ENCODE measurements around the gene ABTB2. TPM values are rescaled to one million over a fixed set of nuclear protein-coding genes. Genes with fewer than 3 reads are reported as not detected.

Gene ABTB2
- total RNA-seq, 1 experiment from 2014 or later: 27.3 TPM

DNA sequence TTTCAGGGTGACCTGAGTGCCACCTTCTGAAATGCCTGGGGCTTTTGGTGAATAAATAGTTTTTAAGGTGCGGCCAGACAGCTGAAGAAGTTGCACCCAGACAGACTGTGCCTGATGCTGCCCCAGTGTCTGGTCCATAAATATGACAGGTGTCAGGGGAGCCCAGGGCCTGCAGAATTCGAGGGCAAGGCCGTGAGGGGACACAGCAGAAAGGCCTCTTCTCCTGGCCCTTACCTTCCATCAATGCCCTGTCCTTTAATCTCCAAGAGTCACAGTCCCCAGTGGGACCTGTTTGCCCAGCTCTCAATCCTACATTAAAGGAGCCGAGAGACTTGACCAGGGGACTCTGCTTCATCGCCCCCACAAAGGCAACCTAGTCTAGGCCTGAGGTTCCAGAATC is 206.6 kb downstream of the ABTB2 start:
- no peak for DNase-seq (ENCODE audit: low spot score)

DNA sequence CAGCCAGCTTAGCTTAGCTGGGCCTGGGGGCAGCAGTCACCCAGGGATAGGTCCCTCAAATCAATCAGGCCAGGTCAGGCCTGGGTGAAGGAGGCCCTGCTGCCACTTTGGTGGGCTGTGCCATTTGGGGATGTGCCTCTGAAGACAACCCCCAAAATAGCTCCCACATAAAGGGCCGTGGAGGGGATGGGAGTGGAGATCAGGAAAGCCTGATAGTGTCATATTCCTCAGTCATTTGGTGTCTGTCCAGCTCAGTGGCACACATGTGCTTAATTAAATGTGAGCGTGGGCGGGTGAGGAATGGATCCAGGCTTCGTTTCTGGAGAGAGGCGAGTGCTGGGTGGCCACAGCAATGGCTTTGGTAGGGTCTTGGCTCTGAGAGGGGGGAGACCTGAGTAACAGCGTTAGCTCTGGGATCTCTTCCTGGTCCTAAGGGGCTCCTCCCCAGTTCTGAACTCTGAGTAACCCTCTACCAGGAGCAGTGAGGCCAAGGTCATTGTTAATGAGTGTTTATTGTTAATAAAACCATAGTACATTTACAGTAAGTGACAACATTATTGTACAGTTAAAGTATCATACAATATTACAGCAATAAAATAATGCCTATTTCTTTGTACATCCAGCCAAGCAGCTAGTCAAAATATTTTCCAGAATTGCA is 207.2 kb downstream of the ABTB2 start:
- DNase-seq (ENCODE audit: low spot score): no peak

DNA sequence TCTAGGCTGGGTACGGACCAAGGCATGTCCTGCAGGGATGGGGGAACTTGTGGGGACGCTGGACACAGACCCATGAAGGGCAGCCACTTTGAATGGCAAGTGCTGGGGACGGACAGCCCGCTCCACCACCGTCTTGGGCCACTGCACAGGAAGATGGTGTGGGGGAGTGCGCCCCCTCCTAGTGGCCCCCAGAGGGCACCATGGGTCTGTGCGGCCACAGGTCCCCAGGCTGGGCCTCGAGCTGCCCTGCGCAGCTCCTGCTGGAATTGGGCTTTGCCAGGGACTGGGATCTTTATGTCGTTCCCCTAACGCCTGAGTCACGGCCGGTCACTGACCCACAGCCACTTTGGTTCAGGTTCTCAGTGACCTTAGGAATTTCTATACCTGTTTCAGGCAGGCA is 208.0 kb downstream of the ABTB2 start:
- DNase-seq (ENCODE audit: low spot score): peak; percentile 33

DNA sequence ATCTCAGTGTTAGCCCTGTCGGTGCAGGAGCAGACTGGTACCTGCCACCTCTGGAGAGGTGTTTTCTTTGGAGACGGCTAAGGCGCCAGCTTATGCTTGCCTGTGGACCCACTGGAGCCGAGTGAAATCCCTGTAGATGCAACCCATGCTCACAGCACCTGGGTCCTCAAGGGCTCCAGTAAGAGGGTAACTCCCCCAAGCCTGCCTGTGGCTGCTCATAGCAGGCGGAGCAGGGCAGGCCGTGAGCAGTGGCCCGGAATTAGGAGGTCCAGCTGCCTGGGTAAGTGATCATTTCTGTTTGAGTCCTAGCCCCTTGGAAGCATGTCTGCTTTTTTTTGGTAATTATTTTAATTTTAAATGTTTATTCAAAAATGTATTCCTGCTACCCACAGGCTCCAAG is 208.5 kb downstream of the ABTB2 start:
- DNase-seq (ENCODE audit: low spot score): no peak

DNA sequence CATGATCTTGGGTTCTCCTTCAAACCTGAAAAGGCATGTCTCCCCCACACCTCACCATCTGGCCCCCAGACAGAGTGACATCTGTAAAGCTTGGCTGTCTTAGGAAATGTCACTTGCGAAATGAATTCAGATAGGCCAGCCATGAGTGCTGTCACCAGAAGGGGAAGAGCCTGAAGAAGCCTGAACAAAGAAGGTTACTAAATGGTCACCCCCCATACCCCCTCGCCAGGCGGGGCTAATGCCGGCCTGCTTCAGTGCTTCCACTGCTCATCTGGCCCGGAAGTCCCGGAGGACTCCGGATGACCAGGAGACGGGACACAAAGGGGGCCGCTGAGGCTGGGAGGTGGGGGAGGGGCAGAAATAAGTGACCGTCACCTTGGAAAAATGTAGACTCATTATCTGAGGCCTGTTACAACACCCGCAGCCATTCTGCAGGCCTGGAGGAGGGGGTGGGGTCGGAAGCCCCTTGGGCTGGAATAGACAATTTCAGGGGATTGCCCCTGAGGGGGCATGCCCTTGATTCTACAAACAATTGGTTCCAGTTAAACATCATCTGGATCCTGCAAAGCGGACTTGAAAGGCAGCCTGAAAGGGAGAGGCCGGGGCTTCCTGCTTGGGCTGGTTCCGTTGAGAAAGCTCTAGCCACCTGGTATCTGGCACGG is 209.2 kb downstream of the ABTB2 start:
- DNase-seq (ENCODE audit: low spot score): no peak

DNA sequence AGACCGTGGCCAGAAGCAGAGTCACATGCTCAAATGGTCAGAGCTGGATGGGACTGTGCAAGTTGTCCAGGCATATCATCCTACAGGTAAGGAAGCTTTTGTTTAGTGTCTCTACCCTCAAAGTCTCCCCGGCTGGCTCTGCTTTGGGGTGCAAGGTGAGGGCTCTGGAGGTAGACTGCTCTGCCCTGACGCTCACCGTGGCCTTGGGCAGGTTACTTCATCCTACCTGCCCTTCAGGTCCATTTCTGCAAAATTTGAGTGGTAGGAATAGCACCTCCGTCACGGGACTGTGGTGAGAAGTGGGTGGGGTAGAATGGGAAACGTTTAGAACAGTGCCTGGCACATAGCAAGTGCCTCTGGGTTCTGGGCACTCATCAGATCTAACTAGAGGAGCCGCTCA is 210.2 kb downstream of the ABTB2 start:
- no peak for DNase-seq (ENCODE audit: low spot score)

DNA sequence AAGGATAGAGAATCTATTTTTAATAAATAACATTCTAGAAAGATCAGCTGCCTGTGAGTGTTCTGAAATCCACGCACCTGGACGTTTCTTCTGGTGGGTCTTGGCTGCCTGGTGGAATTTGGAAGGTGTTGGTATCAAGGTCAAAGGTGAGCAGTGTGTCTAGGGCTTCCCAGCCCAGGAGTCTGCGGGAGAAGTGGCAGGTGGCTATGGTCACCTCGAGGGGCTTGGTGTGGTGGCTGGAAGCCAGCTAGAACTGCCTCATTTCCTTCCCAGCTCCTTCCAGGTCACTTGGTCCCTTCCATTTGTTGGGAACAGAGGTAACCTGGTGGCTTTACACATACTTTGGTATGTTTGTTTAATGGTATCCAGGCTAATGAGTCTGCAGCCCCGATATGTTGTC is 210.9 kb downstream of the ABTB2 start:
- DNase-seq (ENCODE audit: low spot score): no peak

DNA sequence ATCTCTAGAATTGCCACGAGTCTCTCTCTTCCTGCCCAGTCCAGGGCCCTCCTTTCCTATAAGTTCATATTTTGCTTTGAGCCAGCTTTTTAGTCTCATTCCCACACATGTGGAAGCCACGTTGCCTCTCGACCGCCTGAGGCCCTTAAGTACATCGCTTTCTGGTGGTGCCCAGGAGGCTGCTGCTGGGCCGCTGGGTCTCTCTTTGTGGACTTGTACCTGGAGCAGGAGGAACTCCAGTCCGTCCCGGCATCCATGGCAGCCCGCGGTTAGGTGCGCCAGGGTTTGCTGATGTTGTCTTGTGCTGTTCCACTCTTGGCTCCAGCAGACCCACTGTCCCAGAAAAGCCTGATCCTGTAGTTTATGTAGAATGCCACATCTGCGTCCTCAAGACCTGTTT is 211.4 kb downstream of the ABTB2 start:
- DNase-seq (ENCODE audit: low spot score): no peak

DNA sequence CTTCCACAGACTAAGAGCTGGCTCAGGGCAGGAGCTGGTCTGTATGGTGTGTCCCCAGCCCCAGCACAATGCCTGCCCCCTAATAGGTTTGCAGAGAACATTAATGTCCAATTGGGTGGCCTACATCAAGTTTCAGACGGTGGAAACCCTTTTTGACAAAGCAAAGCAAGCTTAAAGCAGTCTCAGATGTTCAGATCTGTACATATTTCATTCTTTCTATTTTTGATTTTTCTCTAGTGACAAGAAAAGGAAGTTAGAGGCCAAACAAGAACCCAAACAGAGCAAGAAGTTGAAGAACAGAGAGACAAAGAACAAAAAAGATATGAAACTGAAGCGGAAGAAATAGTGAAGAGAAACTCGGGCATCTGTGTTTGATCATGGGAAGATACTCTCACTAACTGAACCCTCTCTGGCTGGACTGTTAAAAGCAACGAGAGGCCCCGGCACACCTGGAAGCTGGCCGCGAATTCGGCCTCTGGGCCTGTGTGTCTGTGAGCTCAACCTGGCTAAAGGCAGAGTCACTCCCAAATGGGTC is 211.9 kb downstream of the ABTB2 start:
- no peak for DNase-seq (ENCODE audit: low spot score)

DNA sequence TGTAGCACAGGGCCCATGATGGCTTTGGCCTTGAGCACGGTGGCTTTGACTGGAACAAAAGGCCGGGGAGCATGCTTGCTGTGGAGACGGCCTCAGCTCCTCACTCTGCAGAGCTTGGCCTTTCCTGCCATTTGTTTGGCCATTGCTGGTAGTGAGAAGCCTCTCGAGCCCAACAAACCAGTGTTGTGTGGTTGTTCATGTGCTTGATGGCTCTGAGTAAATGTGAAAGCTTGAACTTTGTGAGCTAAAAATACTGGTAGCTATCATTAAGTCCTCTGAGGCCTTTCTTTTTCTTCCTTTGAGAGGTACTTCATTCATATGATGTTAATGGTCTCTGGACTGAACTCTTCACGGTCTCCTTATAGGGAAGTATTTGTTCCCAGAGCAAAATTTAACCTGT is 212.7 kb downstream of the ABTB2 start:
- no peak for DNase-seq (ENCODE audit: low spot score)

DNA sequence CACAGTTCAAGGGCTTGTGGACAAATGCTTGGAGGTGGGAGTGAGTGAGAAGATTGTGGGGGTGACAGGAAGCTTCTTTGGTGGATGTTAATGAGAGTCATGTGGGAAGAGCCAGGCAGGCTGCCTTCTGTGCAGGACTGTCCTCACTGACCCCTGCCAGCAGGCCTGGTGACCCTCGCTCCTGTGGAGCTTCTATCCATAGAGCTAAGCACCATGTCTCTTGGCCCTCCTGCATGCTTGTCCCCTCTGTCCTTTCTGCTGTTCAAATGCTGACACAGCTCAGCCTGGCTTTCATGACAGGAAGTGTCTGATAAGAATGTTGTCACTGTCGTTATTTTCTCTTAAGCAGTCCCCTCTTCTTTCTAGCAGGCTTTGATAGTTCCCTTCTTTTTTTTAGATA is 214.8 kb downstream of the ABTB2 start:
- no peak for DNase-seq (ENCODE audit: low spot score)

DNA sequence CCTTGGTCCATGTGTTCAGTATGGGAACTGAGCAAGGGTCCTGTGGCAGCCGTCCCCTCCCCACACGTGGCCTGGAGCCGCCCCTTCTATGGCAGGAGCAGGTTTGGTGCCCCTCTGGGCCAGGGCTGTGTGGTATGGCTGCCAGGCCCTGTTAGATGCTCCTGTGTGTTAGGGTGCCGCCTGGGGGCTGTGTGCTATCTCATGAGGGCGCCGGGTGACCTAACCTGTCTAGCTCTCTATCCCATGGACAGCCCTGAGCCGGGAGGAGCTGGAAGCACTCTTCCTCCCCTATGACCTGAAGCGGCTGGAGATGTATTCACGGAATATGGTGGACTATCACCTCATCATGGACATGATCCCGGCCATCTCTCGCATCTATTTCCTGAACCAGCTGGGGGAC is 217.7 kb downstream of the ABTB2 start:
- no peak for DNase-seq (ENCODE audit: low spot score)

DNA sequence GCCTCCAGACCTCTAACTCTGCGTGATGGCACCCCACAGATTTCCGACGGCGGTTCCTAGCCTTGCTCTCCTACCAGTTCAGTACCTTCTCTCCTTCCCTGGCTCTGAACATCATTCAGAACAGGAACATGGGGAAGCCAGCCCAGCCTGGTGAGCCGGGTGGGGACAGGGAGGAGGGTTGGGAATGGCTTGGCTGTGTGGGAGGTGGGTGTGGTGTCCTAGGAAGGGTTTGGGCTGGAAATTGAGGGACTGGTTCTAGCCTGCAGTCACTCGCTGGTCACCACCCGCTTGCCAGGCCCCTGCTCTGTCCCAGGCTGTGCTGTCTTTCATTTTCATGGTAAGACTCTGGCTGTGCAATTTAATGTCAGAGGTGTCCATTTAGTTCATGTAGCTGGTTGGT is 218.5 kb downstream of the ABTB2 start:
- no peak for DNase-seq (ENCODE audit: low spot score)

DNA sequence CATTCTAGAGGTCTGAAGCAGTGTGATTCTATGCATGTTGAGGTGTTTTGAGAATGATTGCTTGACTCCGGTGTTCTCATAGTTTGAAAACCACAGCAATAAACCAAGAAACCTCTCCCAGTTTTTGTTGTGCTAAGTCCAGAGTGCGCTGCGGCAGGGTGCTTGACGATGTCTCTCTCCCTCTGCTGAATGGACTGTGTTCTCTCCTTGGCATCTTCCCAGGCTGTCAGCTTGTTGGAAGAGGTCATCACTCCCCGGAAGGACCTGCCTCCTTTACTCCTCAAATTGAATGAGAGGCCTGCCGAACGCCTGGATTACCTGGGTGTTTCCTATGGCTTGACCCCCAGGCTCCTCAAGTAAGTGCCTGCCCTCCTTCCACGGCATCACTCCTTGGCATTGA is 221.4 kb downstream of the ABTB2 start:
- no peak for DNase-seq (ENCODE audit: low spot score)

DNA sequence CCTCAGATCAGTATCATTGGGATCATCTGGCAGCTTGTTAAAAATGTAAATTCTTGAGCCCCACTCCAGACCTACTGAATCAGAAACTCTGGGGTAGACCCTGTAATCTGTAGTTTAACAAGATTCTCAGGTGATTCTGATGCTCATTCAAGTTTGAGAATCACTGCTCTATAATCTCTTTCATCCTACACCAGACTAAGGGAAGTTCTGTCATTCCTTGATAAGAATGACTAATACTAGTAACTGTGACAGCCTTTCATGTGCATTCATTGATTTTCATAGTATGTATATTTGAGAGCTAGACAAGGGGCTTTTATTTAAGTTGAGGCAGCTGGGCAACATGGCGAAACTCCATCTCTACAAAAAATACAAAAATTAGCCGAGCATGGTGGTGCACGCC is 222.4 kb downstream of the ABTB2 start:
- DNase-seq (ENCODE audit: low spot score): no peak

DNA sequence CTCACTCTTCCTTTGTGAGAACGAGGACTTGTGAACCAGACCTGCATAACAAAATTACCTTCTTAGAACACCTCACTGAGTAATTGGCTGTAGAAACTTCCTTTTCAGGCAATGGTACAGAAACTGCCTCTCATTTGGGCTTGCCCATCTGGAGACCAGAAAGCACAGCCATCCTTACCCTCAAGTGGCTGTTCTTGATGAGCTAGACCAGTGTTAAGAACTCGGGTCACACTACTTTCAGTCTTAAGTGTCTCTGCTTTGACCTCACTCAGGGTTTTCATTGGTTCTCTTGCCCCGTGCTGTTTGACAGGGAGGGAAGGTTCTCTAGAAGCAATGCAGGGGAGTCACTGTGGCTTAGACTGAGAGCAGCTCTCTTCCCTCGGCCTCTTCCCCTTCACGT is 223.0 kb downstream of the ABTB2 start:
- no peak for DNase-seq (ENCODE audit: low spot score)

DNA sequence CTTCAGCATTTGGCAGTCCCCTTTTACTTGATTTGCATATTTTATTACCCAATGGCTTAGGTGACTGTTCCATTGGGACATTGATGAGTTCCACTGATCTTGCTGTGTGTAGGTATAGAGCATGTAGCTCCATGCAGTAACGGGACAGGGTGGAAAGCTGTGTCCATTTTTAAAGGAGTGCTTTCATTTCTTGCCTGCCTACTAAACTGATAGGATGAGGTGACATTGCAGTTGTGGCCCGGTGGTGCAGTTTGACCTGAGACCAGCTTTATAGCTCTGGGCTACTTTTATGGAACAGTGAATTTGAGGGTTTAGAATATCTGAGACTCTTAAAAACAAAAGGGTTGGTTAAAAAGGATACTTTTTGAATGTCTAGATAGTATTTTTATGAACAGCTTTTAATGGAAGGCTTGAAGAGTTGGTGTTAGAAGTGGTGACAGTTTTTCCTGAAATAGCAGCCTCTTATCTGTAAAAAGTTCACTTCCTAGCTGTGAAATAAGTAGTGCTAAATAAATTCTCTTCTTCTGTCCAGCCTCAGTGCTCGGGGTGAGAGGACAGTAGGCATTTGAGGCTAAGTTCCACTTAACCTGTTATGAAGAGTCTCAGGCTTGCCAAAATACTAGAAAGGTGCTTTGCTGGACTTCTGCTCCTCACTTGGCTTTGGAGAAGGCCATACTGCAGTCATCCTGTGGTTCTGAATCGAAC is 225.4 kb downstream of the ABTB2 start:
- no peak for DNase-seq (ENCODE audit: low spot score)

DNA sequence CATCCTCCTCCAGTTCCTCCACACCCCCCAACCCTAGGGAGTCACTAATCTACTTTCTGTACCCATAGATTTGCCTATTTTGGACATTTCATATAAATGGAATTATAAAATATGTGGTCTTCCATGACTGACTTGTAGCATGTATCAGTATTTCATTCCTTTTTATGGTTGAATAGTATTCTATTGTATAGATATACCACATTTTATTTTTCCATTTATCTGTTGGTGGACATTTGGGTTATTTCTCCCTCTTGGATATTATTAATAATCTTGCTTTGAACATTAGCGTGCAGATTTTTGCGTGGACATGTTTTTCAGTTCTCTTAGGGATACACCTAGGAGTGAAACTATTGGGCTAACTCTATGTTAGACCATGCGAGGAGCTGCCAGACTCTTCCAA is 229.0 kb downstream of the ABTB2 start:
- no peak for DNase-seq (ENCODE audit: low spot score)

DNA sequence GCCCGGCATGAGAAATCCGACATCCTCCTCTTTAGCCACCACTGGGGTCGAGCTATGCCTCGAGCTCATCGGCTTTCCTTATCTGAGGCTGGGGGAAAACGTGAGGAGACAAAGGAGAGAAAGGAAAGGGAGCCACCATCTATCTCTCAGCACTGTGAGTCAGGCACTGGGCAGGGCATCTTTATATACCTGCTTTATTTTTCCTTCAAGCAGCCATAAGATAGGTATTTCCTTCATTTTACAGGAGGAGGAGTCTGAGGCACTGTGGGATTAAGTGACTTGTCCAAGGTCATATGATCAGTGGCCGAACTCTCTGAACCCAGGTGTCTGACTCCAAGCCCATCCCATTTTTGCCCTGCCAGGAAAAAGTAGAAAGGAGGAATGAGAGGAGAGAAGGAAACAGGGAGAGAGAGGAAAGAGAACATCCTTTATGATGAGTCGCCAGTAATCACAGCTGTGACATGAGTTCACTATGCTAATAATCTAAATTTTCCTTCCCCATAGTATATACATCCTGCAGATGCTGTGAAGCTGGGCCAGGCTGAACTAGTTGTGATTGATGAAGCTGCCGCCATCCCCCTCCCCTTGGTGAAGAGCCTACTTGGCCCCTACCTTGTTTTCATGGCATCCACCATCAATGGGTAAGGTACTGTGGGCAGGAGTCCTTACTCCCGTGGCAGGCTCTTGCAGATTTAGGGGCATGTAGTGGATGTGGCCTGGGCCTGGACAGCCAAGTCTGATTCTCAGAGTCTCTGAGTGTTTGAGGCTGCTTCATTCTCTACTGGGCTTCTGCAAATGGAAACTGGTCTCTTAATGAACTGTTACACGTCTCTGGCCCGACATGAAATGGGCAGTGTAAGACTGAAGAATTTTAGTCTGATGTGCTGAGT is 230.6 kb downstream of the ABTB2 start:
- no peak for DNase-seq (ENCODE audit: low spot score)

DNA sequence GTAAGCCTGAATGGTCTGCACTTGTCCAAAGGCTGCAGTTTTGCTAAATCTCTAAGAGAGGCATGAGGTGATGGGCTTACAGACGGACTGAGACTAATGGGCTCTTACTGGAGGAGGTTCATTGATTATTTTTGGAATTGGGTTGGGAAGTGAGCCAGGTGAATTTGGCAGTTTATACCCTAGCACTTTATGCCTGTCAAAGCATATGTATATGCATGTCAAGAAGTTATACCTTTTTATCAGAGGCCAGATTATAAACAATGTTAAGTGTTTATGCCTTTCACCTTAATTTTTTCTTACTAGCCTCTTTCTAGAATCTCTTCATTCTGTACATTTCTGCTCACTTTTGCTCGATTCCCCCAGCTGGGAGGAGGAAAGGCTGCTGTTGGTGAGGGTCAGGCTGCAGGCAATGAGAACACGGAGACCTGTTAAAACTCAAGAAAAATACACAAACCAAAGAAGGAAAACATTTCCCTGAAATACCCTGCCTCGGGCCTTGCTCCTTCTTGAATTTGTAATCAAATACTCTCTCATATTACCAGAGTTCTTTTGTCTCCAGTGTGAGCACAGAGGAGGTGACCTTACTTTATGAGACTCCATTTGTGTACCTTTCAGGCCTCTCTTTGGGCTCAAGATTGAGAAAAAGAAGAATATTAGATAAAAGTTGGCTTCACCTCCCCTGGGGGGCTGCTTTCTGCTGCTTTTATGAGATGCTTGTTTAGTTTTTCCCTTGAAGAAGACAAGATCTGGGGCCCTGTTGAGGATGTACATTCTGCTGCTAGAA is 232.7 kb downstream of the ABTB2 start:
- DNase-seq (ENCODE audit: low spot score): no peak

DNA sequence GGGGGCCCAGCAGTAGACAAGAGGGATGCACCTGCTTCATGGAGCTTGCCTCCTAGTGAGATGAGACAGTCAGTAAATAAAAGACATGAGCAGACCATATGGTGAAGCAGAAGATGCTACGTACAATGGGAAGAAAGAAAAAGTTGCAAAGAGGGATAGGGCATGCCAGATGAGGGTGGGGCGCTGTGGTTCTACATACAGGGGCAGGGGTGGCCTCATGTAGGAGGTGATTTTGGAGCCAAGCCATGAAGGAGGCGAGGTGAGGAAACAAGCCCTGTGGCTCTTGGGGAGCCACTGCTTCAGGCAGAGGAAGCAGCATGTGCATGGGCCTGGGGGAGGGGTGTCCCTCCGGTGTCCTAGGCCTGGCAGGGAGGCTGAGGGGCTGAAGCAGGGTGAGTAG is 237.2 kb downstream of the ABTB2 start:
- no peak for DNase-seq (ENCODE audit: low spot score)

Measured in HT-29 (cell line).